Measurements from ENCODE around the gene DGKI.

DGKI gene

GRCh38 chr7:137771273-137771672, 75.5 kb downstream of the DGKI start:
- TF ChIP-seq EZH2phosphoT487 (IDR thresholded peaks at IDR 0.05; ENCODE audit: low read depth) = no peak
- no peak for TF ChIP-seq CTCF (IDR thresholded peaks at IDR 0.05; ENCODE audit: low read depth, low read length)
- Histone ChIP-seq H3K4me3 (ENCODE audit: low read length) (no peak overlapping the region), H3K4me1 (ENCODE audit: low read length) (peaks cover 11% of the 10 kb centered on the region), H3K79me2 (ENCODE audit: low read length) (no peaks in the 10 kb centered on the region), H3K9me3 (ENCODE audit: insufficient read depth, low read length) (no peaks in the 10 kb centered on the region), H3K36me3 (replicated peaks; ENCODE audit: low read depth, low read length) (no peaks in the 10 kb centered on the region), H4K20me1 (ENCODE audit: insufficient read depth, low read length) (no peaks in the 10 kb centered on the region), H3K27ac (ENCODE audit: low read length) (no peak overlapping the region), H3K4me2 (ENCODE audit: low read length) (no peak overlapping the region), H2AFZ (ENCODE audit: low read depth, low read length) (no peak overlapping the region), H3K9ac (ENCODE audit: low read length) (no peak overlapping the region), H3K27me3 (ENCODE audit: low read depth, low read length) (no peaks in the 10 kb centered on the region)

- Histone ChIP-seq H3K27me3 (ENCODE audit: low read depth, low read length) (no peaks in the 10 kb centered on the region), H3K36me3 (replicated peaks; ENCODE audit: low read depth, low read length) (no peaks in the 10 kb centered on the region), H3K27ac (ENCODE audit: low read length) (no peak overlapping the region), H3K79me2 (ENCODE audit: low read length) (no peaks in the 10 kb centered on the region), H4K20me1 (ENCODE audit: insufficient read depth, low read length) (no peaks in the 10 kb centered on the region), H3K4me1 (ENCODE audit: low read length) (no peaks in the 10 kb centered on the region), H3K9me3 (ENCODE audit: insufficient read depth, low read length) (no peaks in the 10 kb centered on the region), H3K4me2 (ENCODE audit: low read length) (no peak overlapping the region), H2AFZ (ENCODE audit: low read depth, low read length) (no peak overlapping the region), H3K9ac (ENCODE audit: low read length) (no peak overlapping the region), H3K4me3 (ENCODE audit: low read length) (no peak overlapping the region)
- TF ChIP-seq CTCF (IDR thresholded peaks at IDR 0.05; ENCODE audit: low read depth, low read length) (no peak), EZH2phosphoT487 (IDR thresholded peaks at IDR 0.05; ENCODE audit: low read depth) (no peak)
Measured at GRCh38 chr7:137768366-137768765, 78.4 kb downstream of the DGKI start.

- H3K79me2 ChIP-seq (ENCODE audit: low read length) = no peaks in the 10 kb centered on the region
- H4K20me1 ChIP-seq (ENCODE audit: insufficient read depth, low read length) = no peaks in the 10 kb centered on the region
- TF ChIP-seq EZH2phosphoT487 (IDR thresholded peaks at IDR 0.05; ENCODE audit: low read depth) (no peak), CTCF (IDR thresholded peaks at IDR 0.05; ENCODE audit: low read depth, low read length) (no peak)
- H3K9ac ChIP-seq (ENCODE audit: low read length) = no peak overlapping the region
- no peaks in the 10 kb centered on the region for H3K4me1 ChIP-seq (ENCODE audit: low read length)
- no peak overlapping the region for H3K4me2 ChIP-seq (ENCODE audit: low read length)
- H3K36me3 ChIP-seq (replicated peaks; ENCODE audit: low read depth, low read length) = no peaks in the 10 kb centered on the region
- no peak overlapping the region for H2AFZ ChIP-seq (ENCODE audit: low read depth, low read length)
- H3K27me3 ChIP-seq (ENCODE audit: low read depth, low read length) = no peaks in the 10 kb centered on the region
- no peak overlapping the region for H3K27ac ChIP-seq (ENCODE audit: low read length)
- H3K4me3 ChIP-seq (ENCODE audit: low read length) = no peak overlapping the region
- H3K9me3 ChIP-seq (ENCODE audit: insufficient read depth, low read length) = no peaks in the 10 kb centered on the region
Measured at GRCh38 chr7:137762334-137762733, 84.4 kb downstream of the DGKI start.

- Histone ChIP-seq H3K36me3 (replicated peaks; ENCODE audit: low read depth, low read length) (no peaks in the 10 kb centered on the region), H2AFZ (ENCODE audit: low read depth, low read length) (no peak overlapping the region), H3K4me3 (ENCODE audit: low read length) (no peak overlapping the region), H3K9ac (ENCODE audit: low read length) (no peak overlapping the region), H3K27ac (ENCODE audit: low read length) (no peak overlapping the region), H3K9me3 (ENCODE audit: insufficient read depth, low read length) (no peaks in the 10 kb centered on the region), H3K4me2 (ENCODE audit: low read length) (no peak overlapping the region), H4K20me1 (ENCODE audit: insufficient read depth, low read length) (no peaks in the 10 kb centered on the region), H3K4me1 (ENCODE audit: low read length) (no peaks in the 10 kb centered on the region), H3K27me3 (ENCODE audit: low read depth, low read length) (no peaks in the 10 kb centered on the region), H3K79me2 (ENCODE audit: low read length) (no peaks in the 10 kb centered on the region)
- TF ChIP-seq CTCF (IDR thresholded peaks at IDR 0.05; ENCODE audit: low read depth, low read length) = no peak
- TF ChIP-seq EZH2phosphoT487 (IDR thresholded peaks at IDR 0.05; ENCODE audit: low read depth) = no peak
Measured at GRCh38 chr7:137760111-137760510, 86.7 kb downstream of the DGKI start.
